Tibial nerve (tissue), 4 donors: Measurements from ENCODE around the gene ORC5. TPM values are rescaled to one million over a fixed set of nuclear protein-coding genes. Genes with fewer than 3 reads are reported as not detected.

ENCODE experiments used
- DNase-seq, 2 donors: peaks; one replicate each; pipeline ENCODE4 v3.0.0-alpha.2; 2019; ENCODE audit warnings: low spot score in 2 of 2
- H3K27ac ChIP-seq, 4 donors: fragments of 200-600 bp; sonication (generic) in 3 of 4; one replicate each; pipeline ENCODE4 v1.5.1; 2017 to 2019; ENCODE audit warnings: mild to moderate bottlenecking in 1 of 4
- H3K27me3 ChIP-seq, 2 donors: fragments of 200-600 bp; sonication (generic) in 1 of 2; one replicate each; pipeline versions ENCODE4 v1.5.1 to v1.6.0; 2017 to 2019
- H3K36me3 ChIP-seq, 3 donors: fragments of 200-600 bp; sonication (generic); one replicate each; pipeline ENCODE4 v1.5.1; 2018 to 2019
- H3K4me1 ChIP-seq, 4 donors: fragments of 200-600 bp; sonication (generic) in 3 of 4; one replicate each; pipeline ENCODE4 v1.5.1; 2017 to 2019
- H3K4me3 ChIP-seq, 4 donors: fragments of 200-600 bp; sonication (generic) in 3 of 4; one replicate each; pipeline ENCODE4 v1.5.1; 2017 to 2019; ENCODE audit warnings: mild to moderate bottlenecking in 1 of 4, moderate library complexity in 1 of 4
- H3K9me3 ChIP-seq, 4 donors: fragments of 200-600 bp; sonication (generic) in 3 of 4; one replicate each; pipeline ENCODE4 v1.5.1; 2017 to 2019
- CTCF ChIP-seq, 5 experiments: fragments of 200-600 bp in 3 of 5; fragments of 450-650 bp in 2 of 5; sonication (generic) in 3 of 5; IDR thresholded peaks; one replicate each; pipeline ENCODE4 v1.5.1; 2016 to 2019; ENCODE audit warnings: antibody characterized with exemption in 5 of 5, mild to moderate bottlenecking in 3 of 5, moderate library complexity in 2 of 5
- EP300 ChIP-seq, 2 donors: sonication (generic); formaldehyde crosslinking; IDR thresholded peaks; one replicate each; pipeline ENCODE4 v1.6.1; 2017; ENCODE audit warnings: antibody characterized with exemption in 2 of 2, mild to moderate bottlenecking in 1 of 2
- POLR2A ChIP-seq, 2 donors: fragments of 450-650 bp; IDR thresholded peaks; one replicate each; pipeline ENCODE4 v1.6.1; 2017; ENCODE audit warnings: antibody characterized with exemption in 2 of 2, mild to moderate bottlenecking in 2 of 2, moderate library complexity in 2 of 2
- WGBS, 2 donors: methylation state at CpG; one replicate each; pipeline ENCODE4 v1.1.5; 2018; 5-methylcytosine and 5-hydroxymethylcytosine counted together
- total RNA-seq, 4 donors: library from RNA; depleted of rRNA; stranded (reverse); fragments of >200 nt; gene quantifications; one replicate each; pipeline ENCODE4 v1.1.0, GENCODE V29; 2016

ORC5 gene
- total RNA-seq, 4 donors from 2014 or later, result 12.4 to 31.0 (median 26.8) TPM

- no peak for DNase-seq
- no peak overlapping the region for H3K4me3 ChIP-seq
- peaks cover 0 to 4% (median 0%) of the 10 kb centered on the region in 4 donors for H3K9me3 ChIP-seq
- no peak overlapping the region for H3K27ac ChIP-seq
- H3K4me1 ChIP-seq, result peaks cover 0 to 14% (median 0%) of the 10 kb centered on the region in 4 donors
- H3K36me3 ChIP-seq, result peaks cover 0 to 42% (median 4%) of the 10 kb centered on the region in 3 donors
- no peaks in the 10 kb centered on the region for H3K27me3 ChIP-seq
- WGBS, 2 donors, result 44 to 45% methylated on average over 2 of the region's 2 CpGs
- TF ChIP-seq EP300 (IDR thresholded peaks at IDR 0.05) (no peak), POLR2A (IDR thresholded peaks at IDR 0.05) (no peak), CTCF (IDR thresholded peaks at IDR 0.05) (no peak)
Measured at GRCh38 chr7:104175361-104175984, 32.3 kb downstream of the ORC5 start.

DNA sequence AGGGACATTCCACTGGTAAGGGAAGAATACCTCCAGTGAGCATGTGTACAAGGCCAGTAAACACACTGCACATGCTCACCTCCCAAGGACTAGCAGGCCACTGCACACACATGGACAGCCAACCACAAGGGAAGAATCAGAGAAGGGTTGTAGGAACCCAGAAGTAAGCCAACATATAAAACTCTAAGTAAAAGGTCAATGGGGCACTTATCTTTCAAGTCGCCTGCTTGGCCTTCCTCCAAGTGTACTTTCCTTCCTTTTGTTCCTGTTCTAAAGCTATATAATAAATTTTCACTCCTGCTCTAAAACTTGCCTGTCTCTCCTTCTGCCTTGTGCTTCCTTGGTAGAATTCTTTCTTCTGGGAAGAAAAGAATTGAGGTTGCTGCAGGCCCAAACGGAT, 33.0 kb downstream of the ORC5 start:
- Histone ChIP-seq H3K9me3 (peaks cover 0 to 4% (median 0%) of the 10 kb centered on the region in 4 donors), H3K36me3 (peaks cover 0 to 48% (median 3%) of the 10 kb centered on the region in 3 donors), H3K27me3 (no peaks in the 10 kb centered on the region), H3K27ac (no peak overlapping the region), H3K4me1 (peaks cover 0 to 14% (median 0%) of the 10 kb centered on the region in 4 donors), H3K4me3 (no peak overlapping the region)
- no peak for TF ChIP-seq POLR2A (IDR thresholded peaks at IDR 0.05)
- no peak for TF ChIP-seq EP300 (IDR thresholded peaks at IDR 0.05)
- TF ChIP-seq CTCF (IDR thresholded peaks at IDR 0.05), result no peak
- WGBS, 2 donors, result 56 to 59% methylated on average over 2 of the region's 2 CpGs
- no peak for DNase-seq

GRCh38 chr7:104162081-104162480, 45.7 kb downstream of the ORC5 start:
- no peak for DNase-seq
- Histone ChIP-seq H3K4me3 (no peak overlapping the region), H3K27me3 (no peaks in the 10 kb centered on the region), H3K27ac (no peak overlapping the region), H3K4me1 (no peaks in the 10 kb centered on the region), H3K36me3 (peaks cover 0 to 32% (median 0%) of the 10 kb centered on the region in 3 donors), H3K9me3 (no peaks in the 10 kb centered on the region)
- TF ChIP-seq CTCF (IDR thresholded peaks at IDR 0.05), result no peak
- no peak for TF ChIP-seq EP300 (IDR thresholded peaks at IDR 0.05)
- TF ChIP-seq POLR2A (IDR thresholded peaks at IDR 0.05), result no peak
- WGBS, 2 donors, result 73% methylated on average over 6 of the region's 6 CpGs

DNA sequence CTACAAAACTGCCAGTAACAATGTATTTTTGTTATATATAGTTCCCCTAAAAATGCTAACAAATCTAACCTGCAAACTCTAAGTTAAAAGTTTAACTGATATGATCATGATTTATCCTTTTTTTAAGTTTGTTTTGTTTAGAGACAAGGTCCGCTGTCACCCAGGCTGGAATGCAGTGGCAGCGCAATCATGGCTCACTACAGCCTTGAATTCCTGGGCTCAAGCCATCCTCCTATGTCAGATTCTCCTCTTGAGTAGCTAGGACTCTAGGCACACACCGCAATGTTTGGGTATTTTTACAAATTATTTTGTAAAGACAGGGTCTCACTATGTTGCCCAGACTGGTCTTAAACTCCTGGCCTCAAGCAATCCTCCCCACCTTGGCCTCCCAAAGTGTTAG, 46.6 kb downstream of the ORC5 start:
- Histone ChIP-seq H3K4me1 (peaks cover 0 to 4% (median 0%) of the 10 kb centered on the region in 4 donors), H3K27me3 (no peaks in the 10 kb centered on the region), H3K27ac (no peak overlapping the region), H3K36me3 (peaks cover 0 to 28% (median 0%) of the 10 kb centered on the region in 3 donors), H3K9me3 (no peaks in the 10 kb centered on the region), H3K4me3 (no peak overlapping the region)
- TF ChIP-seq CTCF (IDR thresholded peaks at IDR 0.05) (no peak), EP300 (IDR thresholded peaks at IDR 0.05) (no peak), POLR2A (IDR thresholded peaks at IDR 0.05) (no peak)
- no peak for DNase-seq
- WGBS, 2 donors, result 89 to 93% methylated on average over 3 of the region's 3 CpGs

DNA sequence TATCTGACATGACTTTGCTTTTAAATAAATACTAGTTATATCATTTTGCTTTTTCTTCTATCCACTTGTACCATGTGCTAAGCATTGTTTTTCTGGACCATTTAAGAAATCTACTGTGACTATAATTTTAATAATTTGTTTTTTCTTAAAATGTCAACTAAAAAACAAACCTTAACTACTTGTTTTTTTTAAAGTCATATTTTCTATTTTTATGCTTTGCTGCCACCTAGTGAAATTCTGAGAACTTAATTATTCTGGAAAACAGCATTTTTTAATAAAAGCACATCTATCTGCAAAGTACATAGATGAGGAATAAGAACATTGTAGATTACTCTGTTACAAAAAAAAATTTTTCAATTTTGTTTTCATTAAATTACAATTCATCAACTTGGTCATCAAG, 47.4 kb downstream of the ORC5 start:
- Histone ChIP-seq H3K9me3 (no peaks in the 10 kb centered on the region), H3K36me3 (peaks cover 0 to 22% (median 0%) of the 10 kb centered on the region in 3 donors), H3K4me3 (no peak overlapping the region), H3K27me3 (no peaks in the 10 kb centered on the region), H3K27ac (no peak overlapping the region), H3K4me1 (peaks cover 0 to 4% (median 0%) of the 10 kb centered on the region in 4 donors)
- no peak for DNase-seq
- TF ChIP-seq CTCF (IDR thresholded peaks at IDR 0.05), result peak; percentile 22 to 62 (median 32)
- TF ChIP-seq POLR2A (IDR thresholded peaks at IDR 0.05), result no peak
